NCI-H69 (cell line): Measurements from ENCODE around the gene CREB3L2.
"Not testable (repeated sequence)": the region's sequence is repeated elsewhere in the genome, so short reads cannot be mapped to it uniquely, and the experiment has no call there.

Experiments
- DNase-seq: peaks from one replicate; lab custom pipeline; 2025; lab: John Stamatoyannopoulos, UW

CREB3L2 gene

DNA sequence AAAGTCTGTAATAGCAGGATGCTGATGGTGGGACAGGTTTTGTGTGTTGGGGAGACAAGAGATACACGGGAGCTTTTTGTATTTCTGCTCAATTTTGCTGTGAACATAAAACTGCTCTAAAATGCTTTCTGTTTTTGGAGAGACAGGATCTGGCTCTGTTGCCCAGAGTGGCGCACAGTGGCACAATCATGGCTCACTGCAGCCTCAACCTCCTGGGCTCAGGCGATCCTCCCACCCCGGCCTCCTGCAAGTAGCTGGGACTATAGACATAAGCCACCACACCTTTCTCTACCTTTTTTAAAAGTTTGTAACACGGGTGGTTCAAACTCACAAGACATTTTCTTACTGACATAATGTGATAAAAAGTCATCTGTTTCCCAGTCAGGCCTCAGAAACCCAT, 14.3 kb downstream of the CREB3L2 start:
- DNase-seq, result no peak

DNA sequence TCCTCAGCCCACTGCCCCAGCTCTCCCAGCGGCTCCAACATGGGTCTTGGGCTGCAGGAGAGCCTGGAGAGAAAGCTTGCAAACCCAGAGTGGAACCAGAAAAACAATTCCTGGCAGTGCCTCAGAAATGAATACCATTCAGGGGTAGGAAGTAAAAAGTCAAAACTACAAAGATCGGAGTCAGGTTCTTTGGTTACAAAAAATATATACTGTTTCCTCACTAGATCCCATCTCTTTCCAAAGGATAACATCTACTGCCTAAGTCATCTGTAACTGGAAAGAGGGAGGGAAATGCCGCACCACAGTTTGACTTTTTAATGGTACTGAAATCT, 14.9 kb downstream of the CREB3L2 start:
- no peak for DNase-seq

DNA sequence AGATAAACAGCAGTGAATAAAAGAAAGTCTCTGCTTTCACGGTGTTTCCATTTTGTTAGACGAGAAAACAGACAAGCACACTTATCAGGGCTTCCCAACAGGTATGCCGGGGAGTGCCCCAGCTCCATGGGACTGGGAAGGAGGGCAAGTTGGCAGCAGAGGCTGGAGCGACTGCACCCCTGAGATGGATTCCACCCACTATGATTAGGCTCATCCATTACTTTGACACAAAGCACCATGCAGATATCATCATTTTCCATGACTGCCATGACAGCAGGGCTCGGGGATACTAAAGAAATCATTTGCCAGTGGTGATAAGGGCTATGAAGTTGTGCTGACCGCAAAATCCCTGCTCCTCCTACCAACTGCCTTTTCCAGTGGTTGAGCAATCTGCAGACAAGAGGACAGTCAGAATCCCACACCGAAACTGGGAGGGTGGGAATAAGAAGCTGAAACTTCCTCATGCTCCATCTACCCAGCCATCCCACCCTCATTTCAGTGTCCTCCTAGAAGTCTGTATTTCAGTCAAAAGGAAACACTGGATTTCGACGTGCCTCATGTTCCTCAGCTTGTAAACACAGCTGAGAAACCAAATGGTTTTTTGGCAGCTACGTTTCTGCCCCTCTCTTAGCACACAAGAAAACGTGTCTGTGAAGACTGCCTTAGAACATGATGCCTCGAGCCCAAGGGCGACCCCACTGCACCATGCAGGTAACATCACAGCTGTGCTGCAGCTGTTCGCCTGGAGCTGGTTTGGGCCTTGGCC, 15.5 kb downstream of the CREB3L2 start:
- no peak for DNase-seq

DNA sequence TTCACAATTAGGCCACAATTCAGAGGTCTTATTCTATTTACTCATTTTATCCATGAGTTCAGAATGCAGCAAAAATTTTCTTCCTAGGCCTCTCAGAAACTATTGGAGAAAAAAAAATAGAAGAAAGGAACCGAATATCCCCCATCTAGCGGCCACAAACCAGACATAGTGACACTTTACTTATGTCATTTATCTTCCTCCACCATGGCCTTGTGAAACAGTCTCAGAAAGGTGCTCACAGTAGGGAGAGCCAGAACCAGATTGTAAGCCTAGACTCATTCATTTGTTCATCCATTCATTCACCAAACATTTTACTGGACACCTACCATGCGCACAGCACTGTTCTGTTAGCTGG, 16.0 kb downstream of the CREB3L2 start:
- DNase-seq, result no peak

DNA sequence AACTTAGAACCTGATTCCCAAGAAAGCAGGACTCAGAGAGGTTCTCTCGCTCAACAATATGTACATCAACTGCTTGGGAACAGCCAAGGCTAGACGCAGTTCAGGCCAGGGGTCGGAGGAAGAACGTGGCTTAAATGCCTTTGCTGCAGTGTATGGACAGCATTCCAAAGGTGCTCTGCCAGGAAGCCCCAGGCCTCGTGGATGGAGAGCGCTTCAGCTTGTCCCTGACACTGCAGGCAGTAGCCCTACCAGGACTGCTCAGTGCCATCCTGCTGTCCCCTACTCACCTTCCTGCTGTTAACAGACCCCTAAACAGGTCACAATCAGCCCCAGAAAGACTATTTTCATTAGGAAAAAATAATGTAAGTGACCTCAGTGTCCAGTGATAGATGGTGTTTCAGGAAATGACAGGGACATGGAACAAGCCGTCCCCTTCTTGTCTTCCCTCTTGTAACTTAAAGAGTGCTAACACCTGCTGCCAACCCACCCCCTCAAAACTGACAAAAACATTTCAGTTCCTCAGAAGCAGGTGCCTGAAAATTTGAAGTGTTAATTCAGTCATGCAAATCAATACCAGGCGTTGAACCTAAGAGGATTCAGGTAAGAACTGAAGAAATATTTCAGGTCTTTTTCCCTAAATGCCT, 16.5 kb downstream of the CREB3L2 start:
- DNase-seq, result no peak

DNA sequence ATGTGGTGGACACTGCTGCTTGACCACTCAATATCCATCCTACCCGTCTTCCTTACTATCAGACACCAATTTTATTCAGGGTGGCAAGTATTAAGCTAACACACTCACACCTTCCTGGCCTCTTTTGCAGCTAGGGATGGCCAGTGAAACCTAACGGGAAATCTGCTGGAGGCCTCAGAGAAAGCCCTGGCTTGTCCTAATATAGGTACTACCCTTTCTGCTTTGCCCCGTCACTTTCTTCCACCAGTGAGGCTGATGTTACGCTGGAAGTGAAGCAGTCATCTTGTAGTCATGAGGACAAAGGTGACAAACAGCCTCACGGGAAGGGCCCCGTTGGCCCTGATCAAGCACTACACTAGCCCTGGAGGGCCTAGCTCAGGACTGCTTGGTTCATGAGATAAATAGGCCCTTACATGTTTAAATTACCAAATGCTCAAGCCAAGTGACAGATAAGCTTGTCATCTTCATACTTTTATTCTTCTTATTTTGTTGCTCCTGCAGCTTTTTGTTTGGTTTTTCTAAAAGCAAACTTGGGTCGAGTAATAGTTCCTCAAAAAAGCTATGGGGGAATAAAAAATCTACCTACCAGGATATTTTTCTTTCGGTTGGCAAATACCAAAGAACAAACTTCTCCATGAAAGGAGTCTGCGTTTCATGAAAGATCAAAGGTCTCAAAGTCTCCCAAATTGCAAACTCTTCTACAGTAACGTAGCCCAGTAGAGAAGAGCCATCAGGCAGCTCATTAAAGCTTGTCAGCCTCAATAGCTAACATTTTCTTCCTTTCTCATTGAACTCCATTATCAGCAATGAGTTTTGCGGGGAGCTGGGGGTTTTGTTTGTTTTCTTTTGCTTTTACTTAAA, 17.5 kb downstream of the CREB3L2 start:
- no peak for DNase-seq

DNA sequence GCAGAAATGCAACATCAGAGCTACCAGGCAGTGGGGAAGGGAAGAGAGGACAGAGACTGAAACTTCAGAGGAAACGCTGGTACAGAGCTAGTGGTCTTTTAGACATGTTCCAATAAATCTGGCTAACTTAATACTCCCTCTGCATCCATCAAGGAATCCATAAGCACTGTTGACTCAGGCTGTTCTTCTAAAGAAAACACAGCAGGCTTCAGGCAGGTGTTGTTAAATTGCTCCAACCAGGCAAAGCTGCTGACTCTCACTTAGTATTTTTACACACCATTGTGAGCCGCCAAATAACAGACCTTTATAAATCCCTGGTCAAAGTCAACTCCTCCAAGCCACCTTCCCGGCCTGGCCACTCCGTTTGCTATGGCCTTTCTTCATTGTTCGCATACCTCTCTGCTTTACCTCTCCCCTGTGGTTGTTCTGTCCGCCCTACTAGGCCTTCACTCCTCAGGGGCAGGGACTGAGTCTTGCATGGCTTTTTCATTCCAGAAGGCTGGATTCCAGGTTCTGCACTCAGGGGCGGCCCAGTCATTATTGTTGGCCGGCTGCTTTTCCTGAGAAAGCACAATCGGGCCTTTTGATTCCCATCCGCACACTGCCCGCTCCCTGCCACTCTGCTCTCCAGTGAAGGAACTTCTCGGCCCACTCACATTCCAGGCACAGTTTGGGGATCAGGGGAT, 18.4 kb downstream of the CREB3L2 start:
- peak; percentile 61 for DNase-seq

DNA sequence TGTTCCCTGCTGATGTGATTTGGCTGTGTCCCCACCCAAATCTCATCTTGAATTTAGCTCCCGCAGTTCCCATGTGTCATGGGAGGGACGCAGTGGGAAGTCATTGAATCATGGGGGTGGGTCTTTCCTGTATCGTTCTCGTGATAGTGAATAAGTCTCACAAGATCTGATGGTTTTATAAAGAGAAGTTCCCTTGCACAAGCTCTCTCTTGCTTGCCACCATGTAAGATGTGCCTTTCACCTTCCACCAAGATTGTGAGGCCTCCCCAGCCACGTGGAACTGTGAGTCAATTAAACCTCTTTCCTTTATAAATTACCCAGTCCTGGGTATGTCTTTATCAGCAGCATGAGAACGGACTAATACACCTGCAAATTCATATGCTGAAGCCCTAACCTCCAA, 19.5 kb downstream of the CREB3L2 start:
- not testable (repeated sequence) for DNase-seq

DNA sequence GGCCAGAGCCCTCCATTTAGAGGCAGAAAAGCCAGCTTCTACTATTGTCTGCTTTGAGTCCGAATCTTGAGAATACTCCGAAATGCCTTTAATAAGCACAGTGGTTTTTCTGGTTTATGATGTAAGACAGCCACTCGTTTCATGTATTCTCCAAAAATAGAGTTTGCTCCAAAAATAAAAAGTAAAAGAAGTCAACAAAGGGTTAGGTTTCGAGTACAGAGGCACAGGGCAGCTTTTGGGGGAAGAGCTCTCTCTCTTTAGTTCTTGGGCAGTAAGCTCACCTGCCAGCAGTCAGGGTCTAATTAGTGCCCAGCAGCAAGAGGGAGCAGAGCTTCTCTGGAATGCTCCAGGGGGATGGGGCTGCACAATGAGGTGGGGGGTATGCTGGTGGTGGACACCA, 20.2 kb downstream of the CREB3L2 start:
- no peak for DNase-seq

DNA sequence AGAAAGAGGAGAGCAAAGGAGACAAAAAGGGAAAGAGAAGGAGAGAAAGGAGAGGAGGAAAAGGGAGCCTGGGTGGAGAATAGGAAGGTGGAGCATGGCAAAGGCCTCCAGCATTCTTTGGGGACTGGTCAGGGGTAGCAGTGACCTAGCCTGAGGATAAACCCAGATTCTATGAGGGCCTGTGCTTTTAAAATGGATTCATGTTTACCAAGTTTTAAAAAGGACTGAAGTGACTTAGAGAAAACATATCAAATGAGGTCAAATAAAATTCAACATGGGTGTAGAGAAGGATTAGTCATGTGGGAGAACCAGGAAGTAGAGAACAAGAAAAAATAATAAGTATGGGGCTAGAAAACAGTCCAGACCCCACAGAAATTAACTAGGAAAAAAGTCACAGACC, 20.7 kb downstream of the CREB3L2 start:
- no peak for DNase-seq

DNA sequence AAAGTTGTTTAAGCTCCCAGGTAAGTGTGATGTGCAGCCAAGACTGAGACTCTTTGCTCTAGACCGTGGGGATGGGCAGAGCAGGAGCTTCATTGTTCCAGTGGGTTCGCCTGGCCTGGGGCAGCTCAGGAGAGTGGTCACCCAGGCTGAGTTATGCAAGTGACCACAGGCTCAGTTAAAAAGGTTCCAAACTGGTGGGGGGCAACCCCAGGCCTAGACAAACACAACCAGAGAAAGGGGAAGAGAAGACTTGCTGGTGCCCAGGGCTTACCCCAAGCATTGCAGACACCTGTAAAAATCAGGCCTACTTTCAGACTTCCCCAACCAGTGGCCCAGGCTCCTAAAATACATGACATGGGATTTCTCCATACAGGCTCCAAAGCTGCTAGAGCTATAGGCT, 21.6 kb downstream of the CREB3L2 start:
- DNase-seq, result no peak

DNA sequence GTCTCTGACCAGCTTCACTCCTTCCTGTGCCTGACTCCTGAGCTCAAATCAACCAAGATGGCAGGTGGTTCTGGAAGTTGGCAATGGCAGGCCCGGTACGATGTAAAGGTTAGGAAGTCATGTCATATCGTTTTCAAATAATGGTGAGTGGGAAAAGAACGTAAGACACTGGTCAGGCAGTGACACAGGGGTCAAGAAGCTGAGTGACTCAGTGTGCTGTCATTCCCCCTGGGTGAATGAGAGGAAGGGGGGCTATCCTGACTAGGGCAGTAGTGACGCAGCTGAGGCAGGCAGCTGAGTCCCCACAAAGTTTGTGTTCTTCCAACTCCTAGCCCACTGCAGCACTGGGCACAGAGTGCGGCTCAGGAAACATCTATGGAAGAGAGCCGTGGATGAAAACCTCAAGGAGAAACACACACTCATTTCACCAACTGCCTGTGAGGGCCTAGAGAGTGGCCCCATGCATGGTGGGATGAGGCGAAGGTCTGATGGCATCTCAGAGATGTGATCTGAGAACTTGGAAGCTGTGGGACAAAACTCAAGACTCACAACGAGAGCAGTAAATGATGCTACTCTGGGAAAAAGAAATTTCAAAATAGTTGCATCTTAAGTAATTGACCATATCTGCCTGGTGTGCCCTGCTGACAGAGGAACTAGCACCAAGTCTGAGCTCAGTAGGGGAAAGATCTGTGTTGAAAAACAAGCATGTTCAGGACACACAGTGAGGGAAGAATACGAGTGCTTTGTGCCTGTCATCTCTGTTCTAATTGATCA, 23.2 kb downstream of the CREB3L2 start:
- DNase-seq, result no peak

DNA sequence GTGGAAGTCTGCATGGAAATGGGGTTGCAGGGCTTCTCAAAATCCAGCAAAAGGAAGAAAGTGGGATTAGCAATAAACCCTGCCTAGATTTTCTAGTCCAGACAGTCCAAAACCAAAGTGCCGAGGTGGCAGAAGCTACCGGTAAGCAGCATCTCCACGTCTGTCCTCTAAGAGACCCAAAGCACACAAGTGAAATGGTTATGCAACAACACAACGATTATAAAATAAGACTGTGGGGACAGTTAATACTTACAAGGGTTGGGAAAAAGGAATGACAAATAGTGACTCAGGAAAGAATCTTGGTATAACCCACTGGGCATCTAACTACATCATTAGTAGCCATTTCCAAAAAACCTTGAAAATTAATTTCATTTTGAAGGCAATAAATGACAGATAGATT, 24.7 kb downstream of the CREB3L2 start:
- DNase-seq, result no peak

DNA sequence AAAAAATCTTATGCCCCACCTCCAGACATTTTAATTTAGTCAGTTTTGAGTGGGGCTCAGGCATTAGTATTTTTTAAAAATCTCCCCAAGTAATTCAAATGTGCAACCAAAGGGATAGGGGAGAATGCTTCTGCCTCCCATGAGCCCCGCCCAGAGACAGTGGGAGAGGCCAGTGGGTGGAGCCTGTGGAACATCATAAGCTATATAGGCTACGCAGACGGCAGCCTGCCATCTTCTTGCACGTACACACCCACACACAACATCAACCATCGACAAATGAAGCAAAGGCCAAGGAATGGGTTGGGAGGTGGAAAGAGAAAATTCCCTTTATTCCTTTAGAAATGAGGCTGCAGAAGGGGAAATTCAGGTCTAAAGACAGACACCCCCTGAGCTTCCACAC, 25.2 kb downstream of the CREB3L2 start:
- DNase-seq, result no peak

DNA sequence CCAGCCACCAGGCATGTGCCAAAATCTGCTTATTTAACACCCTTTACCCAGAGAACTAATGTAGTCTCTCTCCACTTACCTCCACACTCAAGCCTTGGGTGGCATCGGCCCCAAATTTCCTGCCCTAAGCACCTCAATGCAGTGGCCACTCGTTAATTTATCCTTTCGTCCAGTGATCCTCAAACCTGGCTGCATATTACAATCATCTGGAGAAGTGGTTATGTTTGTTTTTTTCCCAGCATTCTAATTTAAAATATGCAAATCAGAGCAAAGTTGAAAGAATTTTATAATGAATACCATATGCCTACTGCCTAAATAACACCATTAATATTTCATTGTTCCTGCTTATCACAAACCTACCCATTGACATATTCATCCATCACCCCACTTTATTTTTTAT, 25.7 kb downstream of the CREB3L2 start:
- DNase-seq, result no peak

DNA sequence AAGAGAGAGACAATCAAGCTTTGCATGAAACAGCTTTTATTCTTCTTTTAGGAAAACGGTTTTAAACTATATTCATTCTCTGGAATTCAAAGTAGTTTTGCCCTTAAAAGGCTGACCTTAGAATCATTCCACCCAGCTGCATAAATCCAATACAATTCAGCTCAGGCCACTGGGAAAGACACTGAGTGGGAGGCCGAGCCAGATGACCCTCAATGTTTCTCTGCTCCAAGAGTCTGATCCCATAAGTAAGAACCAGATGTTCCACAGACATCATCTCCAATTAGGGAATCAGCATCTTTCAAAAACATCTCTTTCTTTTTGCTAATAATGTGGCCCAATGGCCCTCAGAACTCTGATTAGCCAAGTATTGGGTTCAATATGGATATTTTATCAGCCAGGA, 26.1 kb downstream of the CREB3L2 start:
- no peak for DNase-seq

DNA sequence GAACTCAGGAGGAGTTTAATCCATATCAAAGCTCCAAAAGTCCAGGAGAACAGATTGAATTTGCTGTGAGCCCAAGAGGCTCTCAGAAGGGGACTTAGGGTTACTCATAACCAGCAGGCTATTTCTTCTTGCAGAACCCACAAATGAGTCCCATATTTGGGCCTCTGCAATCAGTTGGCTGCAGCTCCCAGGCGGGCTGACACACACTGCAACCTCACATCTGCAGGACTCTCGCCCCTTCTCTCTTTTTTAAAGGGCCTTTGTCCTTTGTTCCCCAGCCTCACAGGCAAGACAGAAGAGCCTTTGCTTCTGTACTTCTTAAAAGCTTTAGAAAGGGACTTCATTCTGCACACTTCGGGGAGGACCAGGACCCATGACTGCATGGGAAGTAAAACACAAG, 26.7 kb downstream of the CREB3L2 start:
- DNase-seq, result no peak

DNA sequence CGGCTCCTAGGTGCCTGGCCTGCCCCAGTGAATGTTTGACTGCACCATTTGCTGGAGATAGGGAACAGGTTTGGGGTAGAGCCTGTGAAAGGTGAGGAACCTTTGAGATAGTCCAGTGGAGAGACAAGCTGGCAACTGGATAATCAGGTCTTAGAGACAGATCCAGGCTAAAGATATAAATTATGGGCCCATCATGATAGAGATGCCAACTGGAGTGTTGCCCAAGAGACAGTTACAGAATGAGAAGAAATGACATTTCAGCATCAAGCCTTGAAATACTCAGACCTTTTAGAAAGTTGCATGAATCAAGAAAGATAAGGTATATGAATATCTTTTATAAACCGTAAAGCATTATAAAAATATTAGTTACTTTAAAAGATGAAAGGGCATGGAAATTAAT, 27.1 kb downstream of the CREB3L2 start:
- DNase-seq, result no peak

DNA sequence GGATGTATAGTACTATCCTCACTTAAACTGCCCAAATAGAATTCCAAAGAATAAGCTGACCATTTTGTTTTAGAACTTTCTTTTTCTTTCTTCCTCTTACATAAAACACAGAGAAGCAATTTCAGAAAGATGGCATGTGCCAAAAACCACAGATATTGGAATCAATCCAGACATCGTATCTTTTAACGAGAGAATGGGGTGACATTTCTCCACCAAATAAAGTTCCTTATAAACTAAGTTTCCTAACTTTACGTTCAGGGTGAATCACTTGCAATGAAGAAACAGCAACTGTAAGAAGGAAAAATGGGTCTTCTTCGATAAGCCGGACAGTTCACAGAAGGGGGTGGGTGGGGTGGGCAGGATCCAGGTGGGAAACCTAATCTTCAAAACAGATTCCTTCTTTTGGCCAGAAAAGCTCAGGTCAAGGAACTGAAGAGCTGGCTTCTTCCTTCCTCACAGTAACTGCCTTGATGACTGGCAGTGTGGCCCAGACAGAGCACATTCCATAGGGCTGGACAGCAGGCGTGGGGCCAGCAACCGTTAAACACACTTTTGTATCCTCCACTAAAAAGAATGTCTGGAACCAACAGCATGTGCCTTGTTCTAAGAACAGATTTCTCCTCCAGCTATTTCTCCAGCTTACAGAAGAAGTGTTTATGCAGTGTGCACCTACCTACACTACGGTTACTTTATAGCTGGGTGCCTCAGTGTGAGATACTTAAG, 31.5 kb downstream of the CREB3L2 start:
- DNase-seq, result no peak

DNA sequence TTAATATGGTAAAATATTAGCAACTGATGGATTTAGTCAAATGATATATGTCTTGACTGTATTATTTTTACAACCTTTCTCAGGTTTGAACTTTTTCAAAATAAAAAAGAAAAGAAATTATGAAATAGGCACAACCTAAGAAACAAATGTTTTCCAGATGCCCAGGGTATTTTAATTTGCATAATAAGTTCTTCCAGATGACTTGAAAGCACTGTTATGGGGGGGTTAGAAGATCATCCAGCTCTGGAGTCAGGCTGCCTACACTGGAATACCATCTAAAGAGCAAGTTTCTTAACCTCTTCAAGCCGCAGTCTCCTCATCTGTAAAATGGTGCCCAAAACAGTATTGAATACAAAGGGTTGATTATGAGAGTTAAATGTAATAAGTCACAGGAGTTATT, 32.1 kb downstream of the CREB3L2 start:
- no peak for DNase-seq

DNA sequence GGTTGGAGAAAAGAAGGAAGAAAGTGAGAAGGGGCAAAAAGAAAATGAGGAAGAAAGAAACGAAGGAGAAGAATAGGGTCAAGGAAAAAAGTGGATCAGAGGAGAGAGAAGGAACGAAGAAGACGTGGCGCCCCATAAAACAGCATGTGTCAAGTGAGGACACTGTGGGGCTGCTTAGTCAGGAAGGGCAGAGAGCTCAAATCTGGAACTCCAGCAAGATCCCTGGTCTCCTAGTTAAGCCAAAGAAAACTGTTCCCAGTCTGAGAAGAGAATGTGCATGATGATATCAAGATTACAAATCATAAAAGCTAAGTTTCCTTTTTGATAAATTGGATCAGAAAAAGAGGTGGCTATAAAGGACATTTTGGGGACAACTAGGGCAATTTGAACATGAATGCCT, 33.0 kb downstream of the CREB3L2 start:
- DNase-seq, result no peak
